ENCODE measurements around the gene SLC13A3.
A peak's percentile ranks its signal among the peaks of the same experiment; 100 is the strongest.

The SLC13A3 gene

GRCh38 chr20:46519471-46520068 lies 131.7 kb downstream of the SLC13A3 start:
- DNase-seq: no peak

GRCh38 chr20:46512943-46513844 lies 138.1 kb downstream of the SLC13A3 start, which contains the start of gene ZNF334:
Gene ZNF334 (minus strand): TSS chr20:46513559. CDS start chr20:46512102, 1,457 bp downstream.
- peak; percentile 93 for DNase-seq

- no peak for DNase-seq
Measured at GRCh38 chr20:46509523-46509922, 141.7 kb downstream of the SLC13A3 start.

Measured in NCI-H345 (cell line).